Measurements from ENCODE around the gene ARHGAP6.
"Not testable (repeated sequence)": the region's sequence is repeated elsewhere in the genome, so short reads cannot be mapped to it uniquely, and the experiment has no call there.

The ARHGAP6 gene

DNA sequence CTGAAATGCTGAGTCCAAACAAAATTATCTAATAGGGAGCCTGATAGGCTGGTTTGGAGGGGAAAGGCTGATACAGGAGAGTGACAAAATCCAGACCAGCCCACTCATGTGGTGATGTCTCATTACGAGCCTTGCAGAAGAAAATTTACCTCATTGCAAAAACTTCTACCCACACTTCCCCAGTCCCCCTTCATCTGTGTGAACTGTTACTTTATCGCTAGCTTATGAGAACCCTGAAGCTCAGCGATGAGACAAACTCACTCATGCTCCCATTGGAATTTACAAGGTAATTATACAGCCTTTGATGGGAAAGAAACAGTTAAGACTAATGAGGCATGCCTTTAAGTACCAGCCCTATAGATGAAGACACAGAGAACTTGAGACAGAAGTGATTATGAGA, 76.1 kb downstream of the ARHGAP6 start:
- TF ChIP-seq, protein P1, sequence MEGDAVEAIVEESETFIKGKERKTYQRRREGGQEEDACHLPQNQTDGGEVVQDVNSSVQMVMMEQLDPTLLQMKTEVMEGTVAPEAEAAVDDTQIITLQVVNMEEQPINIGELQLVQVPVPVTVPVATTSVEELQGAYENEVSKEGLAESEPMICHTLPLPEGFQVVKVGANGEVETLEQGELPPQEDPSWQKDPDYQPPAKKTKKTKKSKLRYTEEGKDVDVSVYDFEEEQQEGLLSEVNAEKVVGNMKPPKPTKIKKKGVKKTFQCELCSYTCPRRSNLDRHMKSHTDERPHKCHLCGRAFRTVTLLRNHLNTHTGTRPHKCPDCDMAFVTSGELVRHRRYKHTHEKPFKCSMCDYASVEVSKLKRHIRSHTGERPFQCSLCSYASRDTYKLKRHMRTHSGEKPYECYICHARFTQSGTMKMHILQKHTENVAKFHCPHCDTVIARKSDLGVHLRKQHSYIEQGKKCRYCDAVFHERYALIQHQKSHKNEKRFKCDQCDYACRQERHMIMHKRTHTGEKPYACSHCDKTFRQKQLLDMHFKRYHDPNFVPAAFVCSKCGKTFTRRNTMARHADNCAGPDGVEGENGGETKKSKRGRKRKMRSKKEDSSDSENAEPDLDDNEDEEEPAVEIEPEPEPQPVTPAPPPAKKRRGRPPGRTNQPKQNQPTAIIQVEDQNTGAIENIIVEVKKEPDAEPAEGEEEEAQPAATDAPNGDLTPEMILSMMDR (IDR thresholded peaks at IDR 0.05; ENCODE audit: extremely low read depth, missing control alignments) = no peak

DNA sequence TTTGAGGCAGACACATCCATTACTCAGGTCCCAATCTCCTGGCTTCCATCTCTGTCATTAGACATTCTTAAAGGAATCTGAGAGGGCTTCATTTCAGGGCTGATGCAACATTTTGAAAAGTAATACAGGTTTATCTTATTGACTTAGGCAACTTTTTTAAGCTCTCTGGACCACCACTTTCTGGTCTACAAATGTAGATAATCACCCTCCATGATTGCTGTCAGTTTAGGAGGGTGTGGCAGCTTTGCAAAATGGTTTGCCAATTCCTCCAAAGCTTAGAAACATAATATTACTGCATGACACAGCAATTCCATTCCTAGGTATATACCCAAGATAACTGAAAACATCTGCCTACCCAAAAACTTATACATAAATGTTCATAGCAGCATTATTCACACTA, 77.6 kb downstream of the ARHGAP6 start:
- TF ChIP-seq, protein P1 (IDR thresholded peaks at IDR 0.05; ENCODE audit: extremely low read depth, missing control alignments) = no peak

More for the DNA sequence above, 76.1 kb downstream of the ARHGAP6 start:
- DNase-seq (ENCODE audit: low spot score) = no peak

DNA sequence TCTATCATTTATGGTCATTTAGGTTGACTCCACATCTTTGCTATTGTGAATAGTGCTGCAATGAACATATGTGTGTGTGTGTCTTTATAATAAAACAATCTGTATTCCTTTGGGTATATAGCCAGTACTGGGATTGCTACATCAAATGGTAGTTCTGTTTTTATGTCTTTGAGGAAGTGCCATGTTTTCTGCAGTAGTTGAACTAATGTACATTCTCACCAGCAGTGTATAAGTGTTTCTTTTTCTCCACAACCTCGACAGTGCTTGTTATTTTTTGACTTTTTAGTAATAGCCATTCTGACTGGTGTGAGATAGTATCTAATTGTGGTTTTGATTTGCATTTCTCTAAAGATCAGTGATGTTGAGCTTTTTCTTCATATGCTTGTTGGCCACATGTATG, 80.5 kb downstream of the ARHGAP6 start:
- TF ChIP-seq, protein P1 (IDR thresholded peaks at IDR 0.05; ENCODE audit: extremely low read depth, missing control alignments) = no peak
- no peak for DNase-seq (ENCODE audit: low spot score)

More for the DNA sequence above, 77.6 kb downstream of the ARHGAP6 start:
- DNase-seq (ENCODE audit: low spot score) = no peak

DNA sequence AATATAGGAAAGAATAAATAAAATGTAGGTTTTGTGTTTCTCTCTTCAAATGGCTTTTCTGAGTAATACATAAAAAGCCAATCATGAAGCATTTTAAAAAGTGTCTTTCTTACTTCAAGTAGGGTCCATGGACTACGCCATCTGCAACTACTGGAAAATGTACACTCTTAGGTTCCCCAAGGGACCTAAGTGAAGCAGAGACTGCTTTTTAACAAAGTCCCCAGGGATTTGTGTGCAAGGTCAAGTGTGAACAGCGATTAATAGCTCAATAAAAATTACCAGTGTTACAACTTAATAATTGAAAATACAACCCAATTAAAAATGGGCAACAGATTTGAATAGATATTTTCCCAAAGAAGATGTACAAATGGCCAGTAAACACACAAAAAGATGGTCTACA, 84.9 kb downstream of the ARHGAP6 start:
- no peak for DNase-seq (ENCODE audit: low spot score)
- TF ChIP-seq, protein P1 (IDR thresholded peaks at IDR 0.05; ENCODE audit: extremely low read depth, missing control alignments) = no peak

DNA sequence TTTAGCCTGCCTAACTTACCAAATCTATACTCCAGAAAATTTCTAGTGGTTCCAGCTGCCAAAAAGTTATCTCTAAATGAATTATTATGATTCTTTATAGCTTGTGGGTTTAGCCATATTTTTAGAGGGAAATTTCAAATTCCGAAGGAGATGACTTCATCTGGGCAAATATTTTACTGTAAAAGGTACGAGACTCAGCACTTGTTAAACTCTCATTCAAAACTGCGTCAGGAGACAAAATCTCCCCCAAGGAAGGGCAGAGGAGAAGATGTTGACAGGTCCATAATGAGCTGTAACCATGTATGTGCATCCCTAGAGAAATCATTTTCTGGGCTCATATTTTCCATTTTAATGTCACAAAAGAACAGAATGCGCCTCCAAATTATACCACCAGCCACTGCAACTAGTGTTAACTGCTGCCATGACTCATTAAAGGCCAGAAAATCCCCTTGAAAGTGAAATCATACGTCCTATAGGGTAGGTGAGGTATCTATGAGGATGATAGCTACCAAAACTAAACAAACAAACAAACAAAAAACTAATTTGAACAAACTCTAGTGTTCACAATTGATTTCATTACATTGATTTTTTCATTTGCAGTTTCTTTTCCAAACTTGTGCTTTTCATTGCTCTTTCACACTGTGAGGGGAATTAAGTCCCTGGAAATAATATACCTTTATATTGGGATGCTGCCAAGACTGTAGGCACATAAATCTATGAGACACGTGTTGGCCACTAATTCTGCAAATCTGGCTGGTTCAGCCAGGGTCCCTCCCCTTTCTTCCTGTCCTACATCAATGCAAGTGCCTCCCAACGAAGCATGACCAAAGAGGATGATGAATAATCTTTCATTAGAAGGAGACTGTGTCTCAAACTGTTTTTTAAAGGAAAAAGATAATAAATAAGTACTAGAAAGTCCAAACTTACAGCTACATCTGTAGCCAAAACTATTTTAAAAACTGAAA, 85.8 kb downstream of the ARHGAP6 start:
- no peak for DNase-seq (ENCODE audit: low spot score)
- TF ChIP-seq, protein P1 (IDR thresholded peaks at IDR 0.05; ENCODE audit: extremely low read depth, missing control alignments) = no peak

DNA sequence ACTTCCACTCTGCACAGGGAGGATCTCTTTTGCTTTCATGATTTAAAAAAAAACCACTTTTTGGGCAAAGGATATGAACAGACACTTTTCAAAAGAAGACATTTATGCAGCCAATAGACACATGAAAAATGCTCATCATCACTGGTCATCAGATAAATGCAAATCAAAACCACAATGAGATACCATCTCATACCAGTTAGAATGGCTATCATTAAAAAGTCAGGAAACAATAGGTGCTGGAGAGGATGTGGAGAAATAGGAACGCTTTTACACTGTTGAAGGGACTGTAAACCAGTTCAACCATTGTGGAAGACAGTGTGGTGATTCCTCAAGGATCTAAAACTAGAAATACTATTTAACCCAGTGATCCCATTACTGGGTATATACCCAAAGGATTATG, 87.4 kb downstream of the ARHGAP6 start:
- DNase-seq (ENCODE audit: low spot score) = not testable (repeated sequence)

DNA sequence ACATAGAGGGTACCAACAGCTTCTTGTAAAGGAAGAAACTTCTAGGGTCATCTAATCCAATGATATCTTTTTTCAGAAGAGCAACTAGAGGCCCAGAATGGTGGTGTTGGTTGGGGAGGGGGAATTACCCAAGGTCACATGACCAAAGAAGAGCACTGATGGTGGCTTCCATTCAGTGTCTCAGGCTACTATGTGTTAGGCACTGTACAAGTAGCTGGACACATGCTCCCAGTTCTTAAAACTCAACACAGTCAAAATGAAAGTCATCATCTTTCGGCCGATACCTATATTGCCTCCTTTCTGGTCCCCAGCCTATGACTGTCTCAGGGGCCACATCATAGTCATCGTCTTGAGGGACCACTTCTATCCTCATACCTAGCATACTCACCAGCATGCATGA, 88.1 kb downstream of the ARHGAP6 start:
- no peak for DNase-seq (ENCODE audit: low spot score)
- TF ChIP-seq, protein P1 (IDR thresholded peaks at IDR 0.05; ENCODE audit: extremely low read depth, missing control alignments) = no peak

DNA sequence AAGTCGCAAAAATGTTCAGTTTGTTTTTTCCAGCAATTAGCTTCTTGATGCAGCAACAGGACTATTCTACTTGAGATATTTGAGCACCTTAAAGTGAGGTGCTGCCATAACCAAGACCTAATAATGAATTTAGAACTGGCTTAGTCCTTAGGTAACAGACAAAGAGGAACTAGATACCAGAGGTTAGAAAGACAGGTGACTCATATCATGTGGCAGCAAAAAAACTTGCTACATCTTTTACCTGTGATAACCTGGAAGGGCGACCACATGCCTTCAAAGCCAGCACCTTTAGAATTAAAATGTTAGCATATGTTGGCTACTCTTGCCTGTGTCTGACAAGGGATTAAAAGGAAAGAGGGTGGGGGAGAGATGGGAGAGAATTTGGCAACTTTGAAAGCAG, 90.4 kb downstream of the ARHGAP6 start:
- TF ChIP-seq, protein P1 (IDR thresholded peaks at IDR 0.05; ENCODE audit: extremely low read depth, missing control alignments) = no peak
- DNase-seq (ENCODE audit: low spot score) = no peak
